ENCODE data around the gene PTMS.
"Not testable (repeated sequence)": the region's sequence is repeated elsewhere in the genome, so short reads cannot be mapped to it uniquely, and the experiment has no call there.

The PTMS gene, protein sequence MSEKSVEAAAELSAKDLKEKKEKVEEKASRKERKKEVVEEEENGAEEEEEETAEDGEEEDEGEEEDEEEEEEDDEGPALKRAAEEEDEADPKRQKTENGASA

DNA sequence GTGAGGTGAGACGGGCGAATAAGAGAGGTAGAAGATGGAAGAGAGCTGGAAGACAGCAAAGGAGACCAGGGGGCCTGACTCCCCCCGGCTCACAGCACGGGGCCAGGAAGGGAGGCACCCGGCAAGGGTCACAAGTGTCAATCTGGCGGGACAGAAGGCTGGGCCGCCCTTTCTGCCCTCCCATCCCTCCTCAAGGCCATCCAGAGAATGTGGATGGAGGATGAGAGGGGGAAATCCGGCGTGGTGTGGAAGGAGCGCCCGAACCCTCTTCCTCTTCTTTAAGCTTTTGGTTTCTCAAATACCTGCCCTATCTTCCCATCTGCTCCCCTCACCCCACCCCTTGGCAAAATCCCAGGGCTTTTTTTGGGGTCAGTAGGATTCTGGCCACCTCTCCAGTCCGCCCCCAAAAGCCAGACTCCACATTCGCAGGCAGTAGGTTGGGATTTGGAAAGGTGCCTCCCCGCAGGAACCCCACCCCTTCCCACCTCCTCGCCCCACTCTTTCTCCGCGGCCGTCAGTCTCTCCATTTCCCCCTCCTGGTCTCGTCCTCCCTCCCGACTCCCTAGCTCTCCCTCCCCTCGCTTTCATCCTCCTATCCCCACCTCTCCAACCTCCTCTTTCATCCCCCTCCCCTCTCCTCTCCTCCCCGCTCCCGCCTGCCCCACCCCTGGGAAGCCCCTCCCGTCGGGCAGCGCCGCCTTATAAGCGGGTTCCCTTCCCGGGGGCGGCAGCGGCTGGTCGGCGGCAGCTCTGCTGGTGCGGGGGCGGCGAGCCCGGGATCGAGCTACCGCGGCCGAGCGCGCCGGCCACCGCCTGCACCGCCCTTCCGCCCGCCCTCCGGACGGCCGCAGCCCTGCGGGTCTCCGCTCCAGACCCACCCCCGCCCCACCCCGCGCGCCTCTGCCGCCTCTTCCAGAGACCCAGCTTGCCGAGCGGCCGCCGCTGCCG is at the start of gene PTMS:
Gene PTMS, plus strand, starts transcription at position 730 of the 948 bp plus-strand sequence. CDS start 343 bp downstream, outside the sequence.
- DNase-seq, result peak; percentile 60 to 88 (median 76)

DNA sequence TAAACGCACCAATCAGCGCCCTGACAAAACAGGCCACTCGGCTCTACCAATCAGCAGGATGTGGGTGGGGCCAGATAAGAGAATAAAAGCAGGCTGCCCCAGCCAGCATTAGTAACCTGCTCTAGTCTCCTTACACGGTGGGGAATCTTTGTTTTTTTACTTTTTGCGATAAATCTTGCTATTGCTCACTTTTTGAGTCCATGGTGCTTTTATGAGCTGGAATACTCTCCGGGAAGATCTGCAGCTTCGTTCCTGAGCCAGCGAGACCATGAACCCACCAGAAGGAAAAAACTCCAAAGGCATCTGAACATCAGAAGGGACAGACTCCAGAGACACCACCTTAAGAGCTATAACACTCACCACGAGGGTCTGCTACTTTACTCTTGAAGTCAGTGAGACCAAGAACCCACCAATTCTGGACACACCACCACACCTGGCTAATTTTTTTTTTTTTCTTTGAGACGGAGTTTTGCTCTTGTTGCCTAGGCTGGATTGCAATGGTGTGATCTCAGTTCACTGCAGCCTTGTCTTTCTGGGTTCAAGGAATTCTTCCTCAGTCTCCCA is 49.2 kb upstream of the PTMS start:
- DNase-seq, result no peak

DNA sequence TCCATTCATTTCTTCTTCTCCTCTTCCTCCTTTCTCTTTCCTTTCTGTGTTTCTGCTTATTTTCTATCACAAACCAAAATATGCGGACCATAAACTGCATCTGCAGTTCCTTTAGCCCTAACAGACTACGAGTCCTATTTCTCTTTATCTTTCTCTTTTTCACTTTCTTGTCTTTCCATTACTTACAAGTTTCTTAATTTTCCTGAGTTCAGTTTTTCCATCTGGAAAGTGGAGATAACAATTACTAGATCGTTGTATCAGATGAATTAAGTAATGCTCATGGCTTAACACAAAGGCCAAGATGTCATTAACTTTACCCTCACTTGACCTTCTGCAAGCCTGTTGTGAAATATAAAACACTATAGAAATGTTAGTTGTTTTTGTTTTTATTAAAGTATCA is 43.3 kb upstream of the PTMS start:
- DNase-seq, result no peak

DNA sequence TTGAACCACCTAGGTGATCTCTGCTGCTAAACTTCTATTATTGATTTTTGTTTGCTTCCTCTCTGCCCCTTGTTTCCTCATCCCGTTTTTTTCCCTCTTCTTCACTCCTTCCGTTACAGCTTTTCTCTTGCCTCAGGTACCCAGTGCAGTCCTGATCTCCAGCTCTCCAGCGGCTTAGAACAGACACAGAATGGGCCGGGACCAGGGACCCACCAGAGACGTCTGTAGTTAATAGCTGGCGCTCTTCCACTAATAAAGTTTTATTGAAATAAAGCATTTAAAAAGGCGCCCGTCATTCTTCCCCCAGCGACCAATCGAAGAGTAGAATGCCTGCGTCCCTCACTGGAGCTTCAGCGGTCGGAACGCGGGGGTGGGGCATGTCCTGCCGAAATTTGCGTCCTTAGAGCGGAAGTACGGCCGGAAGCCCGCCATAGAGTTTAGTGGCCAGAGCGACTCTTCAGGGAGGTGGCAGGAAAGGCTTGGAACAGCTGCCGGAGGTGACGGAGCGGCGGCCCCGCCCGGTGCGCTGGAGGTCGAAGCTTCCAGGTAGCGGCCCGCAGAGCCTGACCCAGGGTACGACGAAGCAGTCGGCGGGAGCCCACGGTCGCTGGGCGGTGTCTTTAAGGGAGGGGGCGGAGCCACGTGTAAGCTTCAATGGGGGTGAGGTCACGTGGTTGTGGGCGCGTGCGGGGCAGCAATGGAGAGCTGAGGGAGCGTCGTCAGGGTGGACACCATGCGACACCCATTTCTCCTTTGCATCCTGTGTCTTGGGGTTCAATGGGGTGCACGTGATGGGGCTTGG is 42.4 kb upstream of the PTMS start, which contains the start of gene COPS7A:
Gene COPS7A, plus strand, starts transcription at position 440 of the 802 bp plus-strand sequence. CDS start 611 bp downstream, outside the sequence.
- peak; percentile 99 for DNase-seq

DNA sequence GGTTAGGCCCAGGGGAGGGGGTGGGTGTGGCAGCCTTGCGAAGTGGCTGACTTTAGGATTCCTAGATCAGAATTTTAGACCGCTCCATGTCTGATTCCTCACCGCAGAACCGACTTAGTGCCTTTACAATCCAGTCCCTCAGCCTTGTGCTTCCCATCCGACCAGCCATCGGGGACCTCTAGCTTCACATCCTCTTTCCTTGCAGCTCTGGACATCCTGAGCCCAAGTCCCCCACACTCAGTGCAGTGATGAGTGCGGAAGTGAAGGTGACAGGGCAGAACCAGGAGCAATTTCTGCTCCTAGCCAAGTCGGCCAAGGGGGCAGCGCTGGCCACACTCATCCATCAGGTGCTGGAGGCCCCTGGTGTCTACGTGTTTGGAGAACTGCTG is 41.8 kb upstream of the PTMS start:
- peak; percentile 44 to 57 (median 56) for DNase-seq

DNA sequence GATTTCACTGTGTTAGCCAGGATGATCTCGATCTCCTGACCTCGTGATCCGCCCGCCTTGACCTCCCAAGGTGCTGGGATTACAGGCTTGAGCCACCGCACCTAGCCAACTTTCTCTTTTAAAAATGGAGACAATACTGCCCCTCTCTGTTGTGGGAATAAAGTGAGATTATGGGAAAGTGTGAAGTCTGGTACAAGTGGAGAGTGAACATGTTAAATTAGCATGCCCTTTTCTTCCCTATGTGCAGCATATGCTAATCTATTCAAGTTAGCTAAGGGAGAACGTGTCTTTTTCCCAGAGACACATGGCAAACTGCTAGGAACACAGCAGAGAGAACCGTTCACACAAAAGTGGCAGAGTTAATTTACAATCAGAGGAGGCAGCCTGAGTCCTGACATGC is 40.8 kb upstream of the PTMS start:
- no peak for DNase-seq

DNA sequence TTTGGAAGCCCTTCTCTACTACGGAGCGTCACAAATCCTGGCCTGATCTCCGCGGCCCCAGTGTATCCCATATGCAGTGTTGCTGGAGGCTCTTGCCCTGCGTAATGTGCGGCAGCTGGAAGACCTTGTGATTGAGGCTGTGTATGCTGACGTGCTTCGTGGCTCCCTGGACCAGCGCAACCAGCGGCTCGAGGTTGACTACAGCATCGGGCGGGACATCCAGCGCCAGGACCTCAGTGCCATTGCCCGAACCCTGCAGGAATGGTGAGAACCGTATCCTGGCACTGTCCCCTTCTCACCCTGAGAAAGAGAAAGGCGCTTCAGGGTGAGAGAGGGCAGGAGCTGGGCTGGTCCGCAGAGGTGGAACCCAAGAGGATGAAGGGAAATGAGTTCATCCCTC is 37.0 kb upstream of the PTMS start:
- no peak for DNase-seq

DNA sequence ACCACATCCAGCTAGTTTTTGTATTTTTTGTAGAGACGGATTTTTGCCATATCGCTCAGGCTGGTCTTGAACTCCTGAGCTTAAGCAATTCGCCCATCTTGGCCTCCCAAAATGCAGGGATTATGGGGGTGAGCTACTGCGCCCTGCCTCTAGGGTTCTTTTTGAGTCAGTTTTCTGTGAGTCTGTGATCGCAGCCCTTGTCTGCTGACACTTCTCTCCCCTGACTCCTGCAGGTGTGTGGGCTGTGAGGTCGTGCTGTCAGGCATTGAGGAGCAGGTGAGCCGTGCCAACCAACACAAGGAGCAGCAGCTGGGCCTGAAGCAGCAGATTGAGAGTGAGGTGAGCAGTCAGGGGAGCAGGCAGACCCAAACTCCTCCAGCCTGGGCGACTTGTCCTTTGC is 36.0 kb upstream of the PTMS start:
- no peak for DNase-seq

DNA sequence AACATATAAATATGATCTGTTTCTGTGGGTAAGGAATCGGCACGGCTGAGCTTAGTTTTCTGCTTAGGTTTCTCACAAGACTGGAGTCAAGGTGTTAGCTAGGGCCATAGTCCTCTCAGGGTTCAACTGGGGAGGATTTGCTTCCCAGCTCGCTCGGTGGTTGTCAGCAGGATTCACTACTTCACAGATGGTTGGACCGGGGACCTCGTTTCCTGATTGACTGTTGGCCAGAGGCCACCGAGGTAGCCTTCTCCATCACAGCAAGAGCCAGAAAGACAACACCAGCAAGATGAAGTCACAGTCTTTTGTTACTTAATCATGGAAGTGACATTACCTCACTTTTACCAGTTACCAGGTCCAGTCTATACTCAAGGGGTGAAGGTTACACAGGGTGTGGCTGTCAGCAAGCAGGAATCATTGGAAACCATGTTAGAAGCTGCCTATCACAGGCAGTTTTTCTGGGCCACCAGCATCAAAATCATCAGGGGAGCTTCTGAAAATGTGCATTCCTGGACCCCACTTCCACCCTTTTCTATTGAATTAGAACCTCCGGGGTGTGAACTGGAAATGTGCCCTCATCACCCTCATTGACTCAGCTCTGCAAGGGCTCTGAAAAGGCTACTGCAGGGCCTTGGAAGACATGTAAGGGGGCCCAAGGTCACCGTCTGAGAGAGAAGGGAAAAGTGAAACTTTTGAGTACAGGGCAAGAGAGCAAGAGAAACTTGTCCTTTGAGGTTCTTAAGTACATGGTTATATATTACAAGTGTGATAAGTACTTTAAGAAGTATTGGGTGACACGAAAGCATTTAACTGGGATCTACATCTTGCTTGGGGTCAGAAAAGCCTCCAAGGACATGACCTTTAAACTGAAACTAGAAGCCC is 31.4 kb upstream of the PTMS start:
- no peak for DNase-seq

DNA sequence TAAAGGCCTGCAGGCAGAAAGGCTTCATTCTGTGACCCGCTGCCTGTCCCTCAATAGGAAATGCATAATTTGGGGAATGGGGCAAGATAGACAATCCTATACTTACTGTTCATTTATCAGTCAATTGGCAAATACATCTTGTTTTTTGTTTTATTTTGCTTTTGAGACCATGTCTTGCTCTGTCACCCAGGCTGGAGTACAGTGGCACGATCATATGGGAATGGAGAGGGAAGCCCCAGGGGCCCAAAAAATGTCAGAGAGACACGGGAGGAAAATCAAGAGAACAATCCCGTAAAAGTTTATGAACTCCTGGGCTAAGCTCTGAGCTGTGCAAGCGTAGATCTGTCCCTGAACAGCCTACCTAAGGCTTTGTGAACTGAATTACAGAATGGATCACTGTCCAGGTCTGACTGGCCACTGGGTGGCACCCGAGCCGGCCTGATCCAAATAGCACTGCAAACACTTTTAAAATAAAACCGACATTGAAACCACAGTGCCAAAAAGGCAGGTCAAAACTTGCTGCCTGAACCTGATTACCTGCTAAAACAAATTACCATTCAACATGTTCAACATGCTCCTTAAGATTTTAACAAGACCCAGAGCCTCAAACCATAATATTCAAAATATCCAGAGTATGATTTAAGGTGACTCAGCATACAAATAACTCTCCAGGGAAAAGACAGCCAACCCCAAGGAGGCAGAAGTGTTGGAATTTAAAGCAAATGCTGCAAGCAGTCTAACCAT is 30.5 kb upstream of the PTMS start:
- DNase-seq, result peak; percentile 63 to 75 (median 72)

DNA sequence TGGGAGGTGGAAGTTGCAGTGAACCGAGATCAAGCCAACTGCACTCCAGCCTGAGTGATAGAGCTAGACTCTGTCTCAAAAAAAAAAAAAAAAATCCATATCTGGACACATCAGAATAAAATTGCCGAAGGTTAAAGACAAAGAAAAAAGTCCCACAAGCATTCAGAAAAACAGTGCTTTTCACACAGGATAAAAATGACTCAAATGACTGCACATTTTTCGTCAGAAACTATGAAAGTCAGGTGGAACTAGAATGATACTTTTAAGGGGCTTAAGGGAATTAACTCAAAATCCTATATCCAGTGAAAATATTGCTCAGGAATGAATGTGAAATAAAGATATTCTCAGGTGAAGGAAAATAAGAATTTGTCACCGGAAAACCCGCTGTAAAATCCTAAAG is 29.4 kb upstream of the PTMS start:
- no peak for DNase-seq

DNA sequence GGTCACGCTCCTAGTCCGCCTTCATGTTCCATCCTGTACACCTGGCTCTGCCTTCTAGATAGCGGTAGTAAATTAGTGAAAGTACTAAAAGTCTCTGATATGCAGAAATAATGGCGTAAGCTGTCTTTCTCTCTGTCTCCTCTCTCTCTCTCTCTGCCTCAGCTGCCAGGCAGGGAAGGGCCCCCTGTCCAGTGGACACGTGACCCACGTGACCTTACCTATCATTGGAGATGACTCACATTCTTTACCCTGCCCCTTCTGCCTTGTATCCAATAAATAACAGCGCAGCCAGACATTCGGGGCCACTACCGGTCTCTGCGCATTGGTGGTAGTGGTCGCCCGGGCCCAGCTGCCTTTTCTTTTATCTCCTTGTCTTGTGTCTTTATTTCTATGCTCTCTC is 24.1 kb upstream of the PTMS start:
- not testable (repeated sequence) for DNase-seq

DNA sequence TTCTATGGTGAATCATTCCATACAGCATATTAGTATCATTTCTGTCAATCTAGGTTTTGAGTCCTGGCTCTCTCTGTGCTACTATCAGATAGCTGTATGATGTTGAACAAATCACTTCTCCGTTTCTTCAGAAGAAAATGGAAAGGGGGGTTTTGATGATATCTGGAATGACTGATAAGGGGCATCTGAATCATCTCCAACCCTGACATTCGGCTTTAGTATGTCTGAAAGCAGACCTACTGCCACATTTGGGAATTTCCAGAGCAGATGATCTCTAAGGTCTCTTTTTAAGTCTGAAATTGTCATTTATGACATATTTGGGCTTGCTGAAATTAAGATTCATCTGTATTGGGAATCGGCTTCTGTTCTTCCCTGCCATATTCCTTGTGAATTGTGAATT is 23.3 kb upstream of the PTMS start:
- peak; percentile 62 to 84 (median 70) for DNase-seq

DNA sequence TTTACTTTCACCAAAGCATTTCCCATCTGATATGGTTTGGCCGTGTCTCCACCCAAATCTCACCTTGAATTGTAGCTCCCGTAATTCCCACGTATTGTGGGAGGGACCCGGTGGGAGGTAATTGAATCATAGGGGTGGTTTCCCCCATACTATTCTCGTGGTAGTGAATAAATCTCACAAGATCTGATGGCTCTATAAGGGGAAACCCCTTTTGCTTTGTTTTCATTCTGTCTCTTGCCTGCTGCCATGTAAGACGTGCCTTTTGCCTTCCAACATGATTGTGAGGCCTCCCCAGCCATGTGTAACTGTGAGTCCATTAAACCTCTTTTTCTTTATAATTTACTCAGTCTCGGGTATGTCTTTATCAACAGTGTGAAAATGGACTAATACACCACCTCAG is 22.9 kb upstream of the PTMS start:
- peak; percentile 63 to 77 (median 64) for DNase-seq

DNA sequence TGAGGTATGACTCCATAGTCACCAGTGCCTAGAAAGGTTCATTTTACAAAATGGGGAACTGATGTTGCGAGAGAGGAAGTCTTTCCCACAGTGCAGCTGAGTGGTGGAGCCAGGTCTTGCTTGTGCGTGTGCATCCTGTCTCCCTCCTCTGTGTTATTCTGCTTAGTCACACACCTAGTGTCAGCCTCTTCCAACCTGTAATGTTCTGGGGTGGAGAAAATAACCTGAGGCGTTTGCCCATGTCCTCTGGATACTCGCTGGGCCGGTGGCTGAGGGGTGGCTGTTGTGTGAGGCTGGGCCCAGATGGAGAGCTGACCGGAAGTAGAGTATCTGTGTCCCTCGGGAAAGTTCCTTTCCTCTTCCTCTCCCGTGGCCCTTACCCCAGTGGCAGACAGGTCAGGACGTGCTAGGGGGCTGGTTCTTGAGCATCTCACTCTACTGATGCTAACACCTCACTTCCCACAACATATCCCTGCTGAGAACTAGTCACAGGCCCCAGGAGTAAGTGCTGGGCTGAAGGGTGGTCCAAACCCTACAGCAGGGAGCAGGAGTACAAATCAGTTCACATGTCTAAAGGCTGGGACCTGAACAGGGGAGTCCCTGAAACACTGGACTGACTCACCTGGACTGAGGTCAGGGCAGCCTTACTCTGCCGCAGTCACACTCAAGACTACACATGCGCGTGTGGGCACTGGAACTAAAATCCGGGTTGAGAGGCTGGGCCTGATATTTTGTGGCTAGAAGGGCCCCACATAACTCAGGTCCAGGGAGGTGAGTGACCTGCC is 20.2 kb upstream of the PTMS start:
- DNase-seq, result peak; percentile 80 to 89 (median 85)

DNA sequence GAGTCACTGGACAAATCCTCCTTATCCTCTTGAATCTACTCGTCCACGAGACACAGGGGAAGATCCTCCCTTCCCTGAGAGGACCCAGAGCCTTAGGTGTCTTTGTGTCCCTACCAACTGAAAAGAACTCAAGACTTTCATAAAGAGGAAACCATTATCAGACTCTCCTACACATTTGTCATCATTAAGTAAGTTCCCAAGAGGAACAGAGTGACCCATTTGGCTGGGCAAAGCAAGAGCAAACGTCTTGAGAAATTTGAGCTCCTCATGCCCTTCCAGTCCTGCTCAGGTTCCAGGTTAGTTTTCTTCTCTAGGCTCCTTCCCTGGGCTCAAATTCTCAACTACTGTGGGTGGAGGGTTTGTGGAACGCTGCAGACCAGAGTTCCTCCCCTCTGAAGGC is 18.9 kb upstream of the PTMS start:
- peak; percentile 48 to 60 (median 55) for DNase-seq

DNA sequence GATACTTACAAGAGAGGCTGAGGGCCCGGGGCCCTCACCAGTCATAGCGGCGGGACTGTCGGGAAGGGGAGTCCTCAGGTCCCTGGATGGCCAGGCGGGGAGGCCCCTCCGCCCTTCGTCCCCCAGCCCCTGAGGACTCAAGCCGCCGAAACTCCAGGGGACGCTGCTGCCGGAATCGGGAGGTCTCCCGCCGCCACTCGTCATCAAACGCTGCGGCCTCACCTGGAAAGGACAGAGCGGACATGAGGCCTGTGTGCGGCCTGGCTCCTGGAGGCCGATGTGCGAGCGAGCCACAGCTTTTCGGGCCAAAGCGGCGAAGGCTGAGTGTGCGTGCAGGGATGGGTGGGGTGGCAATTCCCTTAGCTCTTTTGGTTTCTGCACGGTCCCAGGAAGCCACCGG is 17.4 kb upstream of the PTMS start:
- no peak for DNase-seq

DNA sequence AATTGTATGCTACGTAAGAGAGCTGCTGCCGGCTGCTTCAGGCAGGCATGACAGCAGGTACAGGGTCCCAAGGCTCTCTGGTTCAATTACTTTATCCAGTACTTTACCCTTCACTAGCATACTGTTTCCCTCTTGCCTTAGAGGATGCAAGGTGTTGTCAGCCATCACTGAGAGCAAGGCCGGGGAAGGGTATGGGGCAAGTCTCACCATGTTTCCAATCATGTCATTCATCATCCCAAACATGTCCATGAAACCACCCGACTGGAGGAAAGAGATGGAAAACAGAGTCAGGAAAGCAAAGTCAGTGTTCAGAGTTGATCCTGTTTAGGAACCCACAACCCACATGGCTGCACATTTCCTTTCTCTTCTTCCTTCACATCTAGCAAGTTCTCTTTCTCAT is 15.7 kb upstream of the PTMS start:
- no peak for DNase-seq

DNA sequence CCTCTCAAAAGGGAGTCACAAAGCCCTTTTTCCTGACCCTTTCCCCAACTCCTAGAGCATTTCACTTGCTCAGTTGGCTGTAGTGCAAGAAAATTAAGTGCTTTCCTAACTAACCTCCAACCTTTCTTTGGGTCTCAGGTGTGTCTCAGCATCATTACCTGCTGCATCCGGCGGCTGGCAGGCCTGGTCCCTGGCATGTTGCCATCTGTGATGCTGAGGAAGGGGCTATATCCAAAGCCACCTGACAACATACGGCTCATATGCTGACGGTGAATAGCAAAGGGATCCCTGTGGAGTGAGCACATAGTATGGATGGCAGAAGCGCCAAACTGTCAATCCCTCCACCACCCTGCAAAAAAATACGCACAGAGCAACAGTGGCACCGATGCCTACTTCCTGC is 14.4 kb upstream of the PTMS start:
- no peak for DNase-seq

DNA sequence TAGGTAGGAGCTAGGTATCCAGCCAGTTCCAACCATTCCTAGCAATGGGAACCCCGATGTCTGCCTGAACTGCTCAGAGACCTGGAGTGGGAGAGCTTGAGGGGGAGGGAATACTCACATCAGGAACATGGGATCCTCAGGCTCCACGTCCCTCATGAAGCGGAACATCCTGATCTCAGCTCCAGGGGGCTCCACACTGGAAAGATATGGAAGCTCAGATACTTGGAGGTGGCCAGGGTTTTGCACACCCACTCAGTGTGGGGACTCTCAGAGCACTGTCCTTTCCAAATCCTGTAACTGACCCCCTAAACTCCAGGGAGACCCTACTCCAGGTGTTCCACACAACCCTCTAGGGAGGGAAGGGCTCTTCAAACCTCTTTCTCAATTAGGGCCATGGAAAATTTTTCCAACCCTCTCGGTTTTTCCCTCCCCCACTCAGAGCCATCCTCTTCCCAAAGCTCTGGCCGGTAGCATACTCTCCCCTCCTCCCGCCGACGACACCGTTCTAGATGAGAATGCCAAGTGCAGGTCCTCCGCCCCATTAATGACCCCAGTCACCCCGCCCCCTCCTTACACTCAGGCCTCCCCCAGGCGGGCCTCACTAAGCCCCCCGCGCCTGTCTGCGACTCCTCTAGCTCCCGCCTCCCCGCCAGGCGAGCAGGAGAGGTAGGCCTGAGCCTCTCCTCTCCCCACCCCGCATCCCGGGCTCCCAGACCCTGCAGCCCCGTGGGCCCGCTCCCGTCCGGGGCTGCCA is 13.8 kb upstream of the PTMS start:
- DNase-seq, result no peak
